ENCODE data around the gene GOLGA6L26. TPM values are rescaled to one million over a fixed set of nuclear protein-coding genes. Genes with fewer than 3 reads are reported as not detected.
"Not testable (repeated sequence)": the region's sequence is repeated elsewhere in the genome, so short reads cannot be mapped to it uniquely, and the experiment has no call there.

Gene GOLGA6L26
- total RNA-seq, 1 experiment from 2014 or later: not detected

GRCh38 chr15:23362622-23363021 is 28.6 kb upstream of the GOLGA6L26 start:
- H3K9me3 ChIP-seq (ENCODE audit: low read length); DNase-seq; H3K27me3 ChIP-seq (ENCODE audit: low read length); ATAC-seq; intact Hi-C loops (cut with micrococcal nuclease); H4K20me1 ChIP-seq (ENCODE audit: low read length); H3K79me2 ChIP-seq (ENCODE audit: low read length); H3K27ac ChIP-seq (ENCODE audit: low read length); H3K36me3 ChIP-seq (ENCODE audit: low read depth, low read length); H3K4me1 ChIP-seq (ENCODE audit: insufficient read depth, low read length); H2AFZ ChIP-seq (ENCODE audit: low read length); POLR2A ChIA-PET (ENCODE audit: unreplicated experiment); H3K9ac ChIP-seq (ENCODE audit: low read length); H3K4me2 ChIP-seq (ENCODE audit: low read length); BruUV-seq (replicated peaks); CTCF ChIA-PET; H3K4me3 ChIP-seq (ENCODE audit: low read length); H3K9me2 ChIP-seq (replicated peaks; ENCODE audit: low read length); H3F3A ChIP-seq (ENCODE audit: low read length, unreplicated experiment): not testable (repeated sequence)

- H3K4me3 ChIP-seq (ENCODE audit: low read length); DNase-seq; H3K9me2 ChIP-seq (replicated peaks; ENCODE audit: low read length); H4K20me1 ChIP-seq (ENCODE audit: low read length); H3K4me1 ChIP-seq (ENCODE audit: insufficient read depth, low read length); POLR2A ChIA-PET (ENCODE audit: unreplicated experiment); BruUV-seq (replicated peaks); H2AFZ ChIP-seq (ENCODE audit: low read length); H3F3A ChIP-seq (ENCODE audit: low read length, unreplicated experiment); H3K4me2 ChIP-seq (ENCODE audit: low read length); intact Hi-C loops (cut with micrococcal nuclease); ATAC-seq; H3K36me3 ChIP-seq (ENCODE audit: low read depth, low read length); H3K9me3 ChIP-seq (ENCODE audit: low read length); H3K79me2 ChIP-seq (ENCODE audit: low read length); H3K9ac ChIP-seq (ENCODE audit: low read length); H3K27me3 ChIP-seq (ENCODE audit: low read length); CTCF ChIA-PET; H3K27ac ChIP-seq (ENCODE audit: low read length): not testable (repeated sequence)
Measured at GRCh38 chr15:23354448-23354847, 20.5 kb upstream of the GOLGA6L26 start, which contains the start of gene GOLGA8S. Gene GOLGA8S, plus strand, starts transcription at chr15:23354748. Its CDS starts 62 bp downstream, at chr15:23354810.

- not testable (repeated sequence) for ATAC-seq
Measured at GRCh38 chr15:23311233-23311632, 22.8 kb downstream of the GOLGA6L26 start.

GRCh38 chr15:23305921-23306320 is 28.1 kb downstream of the GOLGA6L26 start:
- H3K27me3 ChIP-seq (ENCODE audit: low read length); H3K9me2 ChIP-seq (replicated peaks; ENCODE audit: low read length); H3K4me3 ChIP-seq (ENCODE audit: low read length); intact Hi-C loops (cut with micrococcal nuclease); BruUV-seq (replicated peaks); CTCF ChIA-PET; H2AFZ ChIP-seq (ENCODE audit: low read length); H4K20me1 ChIP-seq (ENCODE audit: low read length); H3K4me1 ChIP-seq (ENCODE audit: insufficient read depth, low read length); H3F3A ChIP-seq (ENCODE audit: low read length, unreplicated experiment); ATAC-seq; H3K9ac ChIP-seq (ENCODE audit: low read length); DNase-seq; H3K9me3 ChIP-seq (ENCODE audit: low read length); H3K27ac ChIP-seq (ENCODE audit: low read length): not testable (repeated sequence)
- Histone ChIP-seq H3K79me2 (ENCODE audit: low read length) (peaks cover 37% of the 10 kb centered on the region), H3K4me2 (ENCODE audit: low read length) (peak overlapping the region; percentile 98; the same call in 1 of the 2 replicates), H3K36me3 (ENCODE audit: low read depth, low read length) (peaks cover 19% of the 10 kb centered on the region; the same call in 1 of the 2 replicates)
- POLR2A ChIA-PET (ENCODE audit: unreplicated experiment): interaction anchor here (0.6 kb wide), 1 partner anchor 270 kb away, joined by 4 read pairs; no protein-coding TSS in a partner anchor

More at GRCh38 chr15:23311233-23311632, 22.8 kb downstream of the GOLGA6L26 start:
- H3F3A ChIP-seq (ENCODE audit: low read length, unreplicated experiment); CTCF ChIA-PET; H3K4me2 ChIP-seq (ENCODE audit: low read length); DNase-seq; H3K4me3 ChIP-seq (ENCODE audit: low read length); H4K20me1 ChIP-seq (ENCODE audit: low read length); H3K27ac ChIP-seq (ENCODE audit: low read length); intact Hi-C loops (cut with micrococcal nuclease); H2AFZ ChIP-seq (ENCODE audit: low read length); H3K4me1 ChIP-seq (ENCODE audit: insufficient read depth, low read length); BruUV-seq (replicated peaks); H3K9me2 ChIP-seq (replicated peaks; ENCODE audit: low read length); POLR2A ChIA-PET (ENCODE audit: unreplicated experiment); H3K9ac ChIP-seq (ENCODE audit: low read length); H3K27me3 ChIP-seq (ENCODE audit: low read length); H3K9me3 ChIP-seq (ENCODE audit: low read length): not testable (repeated sequence)
- Histone ChIP-seq H3K79me2 (ENCODE audit: low read length) (peaks cover 15% of the 10 kb centered on the region), H3K36me3 (ENCODE audit: low read depth, low read length) (peaks cover 19% of the 10 kb centered on the region; the same call in 1 of the 2 replicates)

- H3K4me1 ChIP-seq (ENCODE audit: insufficient read depth, low read length); intact Hi-C loops (cut with micrococcal nuclease); POLR2A ChIA-PET (ENCODE audit: unreplicated experiment); H3K9me2 ChIP-seq (replicated peaks; ENCODE audit: low read length); H2AFZ ChIP-seq (ENCODE audit: low read length); BruUV-seq (replicated peaks); H3K27me3 ChIP-seq (ENCODE audit: low read length); H3F3A ChIP-seq (ENCODE audit: low read length, unreplicated experiment); H3K9me3 ChIP-seq (ENCODE audit: low read length); DNase-seq; H4K20me1 ChIP-seq (ENCODE audit: low read length); H3K27ac ChIP-seq (ENCODE audit: low read length): not testable (repeated sequence)
- peak; percentile 38; the same call in 1 of the 2 replicates for ATAC-seq
- CTCF ChIA-PET: interaction anchor here (0.5 kb wide), 1 partner anchor 71 kb away, joined by 3 read pairs; no protein-coding TSS in a partner anchor
- Histone ChIP-seq H3K79me2 (ENCODE audit: low read length) (peaks cover 37% of the 10 kb centered on the region), H3K4me3 (ENCODE audit: low read length) (peak overlapping the region; percentile 76), H3K36me3 (ENCODE audit: low read depth, low read length) (peaks cover 15% of the 10 kb centered on the region; the same call in 1 of the 2 replicates), H3K9ac (ENCODE audit: low read length) (peak overlapping the region; percentile 56), H3K4me2 (ENCODE audit: low read length) (peak overlapping the region; percentile 98)
Measured at GRCh38 chr15:23304805-23305204, 29.2 kb downstream of the GOLGA6L26 start.

- Histone ChIP-seq H3K9ac (ENCODE audit: low read length) (peak overlapping the region; percentile 56), H3K4me2 (ENCODE audit: low read length) (peak overlapping the region; percentile 98), H3K79me2 (ENCODE audit: low read length) (peaks cover 37% of the 10 kb centered on the region), H3K4me3 (ENCODE audit: low read length) (peak overlapping the region; percentile 76), H2AFZ (ENCODE audit: low read length) (peak overlapping the region; percentile 46; the same call in 1 of the 2 replicates), H3K36me3 (ENCODE audit: low read depth, low read length) (peaks cover 10% of the 10 kb centered on the region; the same call in 1 of the 2 replicates)
- DNase-seq; H3K27me3 ChIP-seq (ENCODE audit: low read length); H3K9me2 ChIP-seq (replicated peaks; ENCODE audit: low read length); ATAC-seq; H4K20me1 ChIP-seq (ENCODE audit: low read length); H3F3A ChIP-seq (ENCODE audit: low read length, unreplicated experiment); H3K27ac ChIP-seq (ENCODE audit: low read length); H3K4me1 ChIP-seq (ENCODE audit: insufficient read depth, low read length); intact Hi-C loops (cut with micrococcal nuclease); BruUV-seq (replicated peaks); POLR2A ChIA-PET (ENCODE audit: unreplicated experiment); H3K9me3 ChIP-seq (ENCODE audit: low read length): not testable (repeated sequence)
- CTCF ChIA-PET: interaction anchor here (0.5 kb wide), 1 partner anchor 72 kb away, joined by 3 read pairs; no protein-coding TSS in a partner anchor
Measured at GRCh38 chr15:23304267-23304666, 29.7 kb downstream of the GOLGA6L26 start.

GRCh38 chr15:23303654-23304053 is 30.3 kb downstream of the GOLGA6L26 start:
- H3K9me3 ChIP-seq (ENCODE audit: low read length); H4K20me1 ChIP-seq (ENCODE audit: low read length); H3K36me3 ChIP-seq (ENCODE audit: low read depth, low read length); CTCF ChIA-PET; H3F3A ChIP-seq (ENCODE audit: low read length, unreplicated experiment); H2AFZ ChIP-seq (ENCODE audit: low read length); POLR2A ChIA-PET (ENCODE audit: unreplicated experiment); intact Hi-C loops (cut with micrococcal nuclease); ATAC-seq; H3K9me2 ChIP-seq (replicated peaks; ENCODE audit: low read length); H3K27ac ChIP-seq (ENCODE audit: low read length); BruUV-seq (replicated peaks); H3K27me3 ChIP-seq (ENCODE audit: low read length); H3K4me1 ChIP-seq (ENCODE audit: insufficient read depth, low read length): not testable (repeated sequence)
- peak; percentile 57 for DNase-seq
- H3K4me2 ChIP-seq (ENCODE audit: low read length): peak overlapping the region; percentile 98; the same call in 1 of the 2 replicates
- peak overlapping the region; percentile 56; the same call in 1 of the 2 replicates for H3K9ac ChIP-seq (ENCODE audit: low read length)
- H3K4me3 ChIP-seq (ENCODE audit: low read length): peak overlapping the region; percentile 76
- H3K79me2 ChIP-seq (ENCODE audit: low read length): peaks cover 37% of the 10 kb centered on the region
